ENCODE results near the gene FAM240A.

DNA sequence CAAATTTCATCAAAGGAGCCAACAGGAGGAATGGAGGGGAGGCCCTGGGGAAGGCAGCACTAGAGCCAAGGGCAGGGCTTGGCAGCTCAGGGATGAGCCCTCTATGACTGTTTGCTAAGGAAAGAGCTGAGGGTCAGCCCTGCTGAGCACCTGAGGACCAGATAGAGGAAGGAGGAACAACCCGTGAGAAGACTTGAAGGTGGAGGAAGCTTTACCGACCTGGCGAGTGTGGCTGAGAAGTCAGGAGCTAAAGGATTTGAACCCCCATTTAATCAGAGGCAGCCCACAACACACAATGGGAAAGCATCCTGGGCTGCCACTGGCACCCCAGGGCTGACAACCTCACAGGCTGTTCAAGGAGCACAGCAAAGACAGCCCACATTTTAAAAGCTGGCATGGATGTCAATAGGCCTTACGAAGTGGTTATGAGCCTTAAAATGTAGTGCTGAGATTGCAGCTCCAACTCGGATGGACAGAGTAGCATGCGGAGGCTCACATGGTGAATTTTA lies 25.5 kb upstream of the FAM240A start:
- TF ChIP-seq, protein P1, sequence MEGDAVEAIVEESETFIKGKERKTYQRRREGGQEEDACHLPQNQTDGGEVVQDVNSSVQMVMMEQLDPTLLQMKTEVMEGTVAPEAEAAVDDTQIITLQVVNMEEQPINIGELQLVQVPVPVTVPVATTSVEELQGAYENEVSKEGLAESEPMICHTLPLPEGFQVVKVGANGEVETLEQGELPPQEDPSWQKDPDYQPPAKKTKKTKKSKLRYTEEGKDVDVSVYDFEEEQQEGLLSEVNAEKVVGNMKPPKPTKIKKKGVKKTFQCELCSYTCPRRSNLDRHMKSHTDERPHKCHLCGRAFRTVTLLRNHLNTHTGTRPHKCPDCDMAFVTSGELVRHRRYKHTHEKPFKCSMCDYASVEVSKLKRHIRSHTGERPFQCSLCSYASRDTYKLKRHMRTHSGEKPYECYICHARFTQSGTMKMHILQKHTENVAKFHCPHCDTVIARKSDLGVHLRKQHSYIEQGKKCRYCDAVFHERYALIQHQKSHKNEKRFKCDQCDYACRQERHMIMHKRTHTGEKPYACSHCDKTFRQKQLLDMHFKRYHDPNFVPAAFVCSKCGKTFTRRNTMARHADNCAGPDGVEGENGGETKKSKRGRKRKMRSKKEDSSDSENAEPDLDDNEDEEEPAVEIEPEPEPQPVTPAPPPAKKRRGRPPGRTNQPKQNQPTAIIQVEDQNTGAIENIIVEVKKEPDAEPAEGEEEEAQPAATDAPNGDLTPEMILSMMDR (conservative IDR thresholded peaks at IDR 0.05), result no peak
- TF ChIP-seq EZH2 (IDR thresholded peaks at IDR 0.05; ENCODE audit: low read depth), result no peak
